DND-41 (cell line): ENCODE data around the gene WFDC10A.

Experiments used
- EZH2 ChIP-seq: IDR thresholded peaks from 3 replicates; pipeline ENCODE4 v1.6.1; 2012; ENCODE audit warnings: borderline replicate concordance, low read depth, mild to moderate bottlenecking, moderate library complexity, low read length, inconsistent platforms; ENCODE audit not compliant: severe bottlenecking
- TF ChIP-seq, protein P1 (sequence below): IDR thresholded peaks from 2 replicates; pipeline ENCODE4 v1.5.1; 2012; ENCODE audit warnings: borderline replicate concordance, low read length, moderate library complexity, mild to moderate bottlenecking; ENCODE audit not compliant: poor library complexity, severe bottlenecking; ENCODE audit errors: extremely low read depth

DNA sequence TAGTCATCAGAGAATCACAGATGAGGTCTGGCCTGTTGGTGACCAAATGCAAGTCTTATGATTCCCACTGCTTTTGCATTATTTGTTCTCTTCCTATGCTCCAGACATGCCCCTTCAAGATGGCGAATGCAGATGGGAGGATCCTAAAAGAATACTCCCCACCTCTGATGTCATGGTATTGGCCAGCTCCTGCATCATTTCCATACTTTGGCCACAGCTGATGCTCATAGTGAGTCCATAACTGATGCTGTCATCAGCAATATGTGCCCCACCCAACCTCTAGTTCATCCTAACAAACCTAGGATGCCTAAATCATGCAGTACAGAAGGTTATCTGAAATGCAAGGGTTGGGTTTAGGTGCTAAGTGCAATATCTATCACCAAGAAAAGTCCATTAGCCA, 7.0 kb downstream of the WFDC10A start:
- TF ChIP-seq, protein P1, sequence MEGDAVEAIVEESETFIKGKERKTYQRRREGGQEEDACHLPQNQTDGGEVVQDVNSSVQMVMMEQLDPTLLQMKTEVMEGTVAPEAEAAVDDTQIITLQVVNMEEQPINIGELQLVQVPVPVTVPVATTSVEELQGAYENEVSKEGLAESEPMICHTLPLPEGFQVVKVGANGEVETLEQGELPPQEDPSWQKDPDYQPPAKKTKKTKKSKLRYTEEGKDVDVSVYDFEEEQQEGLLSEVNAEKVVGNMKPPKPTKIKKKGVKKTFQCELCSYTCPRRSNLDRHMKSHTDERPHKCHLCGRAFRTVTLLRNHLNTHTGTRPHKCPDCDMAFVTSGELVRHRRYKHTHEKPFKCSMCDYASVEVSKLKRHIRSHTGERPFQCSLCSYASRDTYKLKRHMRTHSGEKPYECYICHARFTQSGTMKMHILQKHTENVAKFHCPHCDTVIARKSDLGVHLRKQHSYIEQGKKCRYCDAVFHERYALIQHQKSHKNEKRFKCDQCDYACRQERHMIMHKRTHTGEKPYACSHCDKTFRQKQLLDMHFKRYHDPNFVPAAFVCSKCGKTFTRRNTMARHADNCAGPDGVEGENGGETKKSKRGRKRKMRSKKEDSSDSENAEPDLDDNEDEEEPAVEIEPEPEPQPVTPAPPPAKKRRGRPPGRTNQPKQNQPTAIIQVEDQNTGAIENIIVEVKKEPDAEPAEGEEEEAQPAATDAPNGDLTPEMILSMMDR = no peak
- TF ChIP-seq EZH2 = no peak
